GM10266 (cell line): Measurements from ENCODE around the gene STRBP.

Source experiments
- DNase-seq: peaks from one replicate; pipeline ENCODE4 v3.0.0; 2012; ENCODE audit errors: extremely low spot score
- CTCF ChIP-seq: IDR thresholded peaks from 2 replicates; pipeline ENCODE4 v1.5.1; 2012; ENCODE audit warnings: mild to moderate bottlenecking, low read depth; ENCODE audit not compliant: control insufficient read depth, insufficient read depth; ENCODE audit errors: missing control alignments

The STRBP gene

GRCh38 chr9:123296174-123296573, 27.8 kb upstream of the STRBP start:
- TF ChIP-seq CTCF = no peak

GRCh38 chr9:123291736-123292135, 23.4 kb upstream of the STRBP start:
- no peak for DNase-seq
- no peak for TF ChIP-seq CTCF

More at GRCh38 chr9:123296174-123296573, 27.8 kb upstream of the STRBP start:
- no peak for DNase-seq

- DNase-seq = no peak
- no peak for TF ChIP-seq CTCF
These were observed 22.4 kb upstream of the STRBP start for GRCh38 chr9:123290764-123291163.

GRCh38 chr9:123287639-123288038, 19.3 kb upstream of the STRBP start:
- no peak for TF ChIP-seq CTCF
- DNase-seq = no peak

GRCh38 chr9:123286324-123286723, 17.9 kb upstream of the STRBP start:
- no peak for TF ChIP-seq CTCF
- no peak for DNase-seq

GRCh38 chr9:123284656-123285055, 16.3 kb upstream of the STRBP start:
- no peak for TF ChIP-seq CTCF
- DNase-seq = no peak

- TF ChIP-seq CTCF = no peak
- no peak for DNase-seq
These were observed 15.1 kb upstream of the STRBP start for GRCh38 chr9:123283455-123283854.

- DNase-seq = no peak
- TF ChIP-seq CTCF = no peak
These were observed 14.6 kb upstream of the STRBP start for GRCh38 chr9:123283048-123283408.
